HepG2 (cell line): Measurements from ENCODE around the gene ROMO1. TPM values are rescaled to one million over a fixed set of nuclear protein-coding genes. Genes with fewer than 3 reads are reported as not detected.

Experiments used
- AKAP8 ChIP-seq: sonication (generic); formaldehyde crosslinking; IDR thresholded peaks from 2 replicates; pipeline ENCODE4 v1.5.1; 2020; ENCODE audit warnings: mild to moderate bottlenecking, missing genetic modification reagents
- CHD4 ChIP-seq: fragments of 200-600 bp; sonication (generic); IDR thresholded peaks from 2 replicates; pipeline ENCODE4 v1.7.0; 2017; ENCODE audit warnings: mild to moderate bottlenecking, low read length, borderline replicate concordance
- HMGA1 ChIP-seq: sonication (generic); formaldehyde crosslinking; conservative IDR thresholded peaks from 2 replicates; pipeline ENCODE4 v1.4.0; 2020; ENCODE audit warnings: missing genetic modification reagents
- LCORL ChIP-seq, 2 experiments: fragments of 450-650 bp in 1 of 2; sonication (generic) in 1 of 2; formaldehyde crosslinking in 1 of 2; IDR thresholded peaks; 2 replicates each; pipeline versions ENCODE4 v1.5.0 to v1.6.1; 2017 to 2020; ENCODE audit warnings: antibody characterized with exemption in 1 of 2, missing genetic modification reagents in 1 of 2
- MED13 ChIP-seq: sonication (generic); formaldehyde crosslinking; IDR thresholded peaks from 2 replicates; pipeline ENCODE4 v1.5.0; 2020; ENCODE audit warnings: missing genetic modification reagents
- NAIF1 ChIP-seq: sonication (generic); formaldehyde crosslinking; IDR thresholded peaks from 2 replicates; pipeline ENCODE4 v1.5.0; 2020; ENCODE audit warnings: mild to moderate bottlenecking, missing genetic modification reagents, borderline replicate concordance
- NR2F1 ChIP-seq, 2 experiments: fragments of 450-650 bp in 1 of 2; formaldehyde crosslinking in 1 of 2; IDR thresholded peaks; 2 replicates each; pipeline versions ENCODE4 v1.5.0 to v1.6.1; 2016 to 2020; ENCODE audit warnings: mild to moderate bottlenecking in 1 of 2, missing compliant biosample characterization in 1 of 2, missing genetic modification reagents in 1 of 2, moderate library complexity in 1 of 2
- PCBP2 ChIP-seq: fragments of 200-400 bp; formaldehyde crosslinking; optimal IDR thresholded peaks from 2 replicates; pipeline ENCODE3; 2018; ENCODE audit warnings: low read length, low read depth; ENCODE audit not compliant: poor library complexity, severe bottlenecking
- PRPF4 ChIP-seq: fragments of 200-400 bp; formaldehyde crosslinking; IDR thresholded peaks from 2 replicates; pipeline ENCODE4 v1.6.1; 2016; ENCODE audit warnings: low read length, low read depth; ENCODE audit not compliant: poor library complexity, severe bottlenecking
- RARA ChIP-seq: IDR thresholded peaks from 2 replicates; pipeline ENCODE4 v1.6.1; 2016; ENCODE audit warnings: missing genetic modification reagents, missing compliant biosample characterization
- SOX13 ChIP-seq, 3 experiments: fragments of 450-650 bp in 1 of 3; sonication (generic) in 1 of 3; formaldehyde crosslinking in 1 of 3; IDR thresholded peaks in 2 of 3; conservative IDR thresholded peaks in 1 of 3; 2 replicates each; pipeline versions ENCODE4 v1.5.0 to v1.6.1; 2016 to 2020; ENCODE audit warnings: antibody characterized with exemption in 1 of 3, mild to moderate bottlenecking in 1 of 3, missing compliant biosample characterization in 1 of 3, missing genetic modification reagents in 1 of 3, moderate library complexity in 1 of 3
- SRSF1 ChIP-seq: fragments of 200-400 bp; formaldehyde crosslinking; optimal IDR thresholded peaks from 2 replicates; pipeline ENCODE3; 2017; ENCODE audit warnings: mild to moderate bottlenecking, low read depth, low read length, moderate library complexity
- ZBTB21 ChIP-seq: sonication (generic); formaldehyde crosslinking; IDR thresholded peaks from 2 replicates; pipeline ENCODE4 v1.4.0; 2020; ENCODE audit warnings: missing genetic modification reagents
- ZBTB7A ChIP-seq: sonication (generic); formaldehyde crosslinking; IDR thresholded peaks from 2 replicates; pipeline ENCODE4 v1.8.0; 2022; ENCODE audit warnings: mild to moderate bottlenecking, missing genetic modification reagents
- ZEB1 ChIP-seq: IDR thresholded peaks from 2 replicates; pipeline ENCODE4 v1.6.1; 2012; ENCODE audit warnings: mild to moderate bottlenecking, low read depth, inconsistent platforms; ENCODE audit not compliant: insufficient replicate concordance
- ZFP36L1 ChIP-seq: sonication (generic); formaldehyde crosslinking; IDR thresholded peaks from 2 replicates; pipeline ENCODE4 v1.8.0; 2022; ENCODE audit warnings: mild to moderate bottlenecking, missing genetic modification reagents, moderate library complexity
- ZNF101 ChIP-seq: sonication (generic); formaldehyde crosslinking; IDR thresholded peaks from 2 replicates; pipeline ENCODE4 v1.4.0; 2020; ENCODE audit warnings: mild to moderate bottlenecking, low read depth, missing genetic modification reagents, borderline replicate concordance
- ZNF432 ChIP-seq: sonication (generic); formaldehyde crosslinking; IDR thresholded peaks from 2 replicates; pipeline ENCODE4 v1.5.0; 2020; ENCODE audit warnings: missing genetic modification reagents, mild to moderate bottlenecking, borderline replicate concordance
- ZNF766 ChIP-seq: sonication (generic); formaldehyde crosslinking; IDR thresholded peaks from 2 replicates; pipeline ENCODE4 v1.5.0; 2020; ENCODE audit warnings: missing genetic modification reagents, borderline replicate concordance
- polyA plus RNA-seq, 8 experiments: library from polyadenylated mRNA; depleted of rRNA in 3 of 8; stranded (reverse) in 7 of 8; unstranded in 1 of 8; fragments of >200 nt; fragmentation: Illumina TruSeq in 4 of 8; extraction: Trizol in 4 of 8; gene quantifications; 2 replicates each; pipeline versions ENCODE4 v1.2.1 to v1.2.3, GENCODE V29; 2011 to 2016; ENCODE audit warnings: low read depth in 4 of 8, missing spikeins in 1 of 8, mixed read lengths in 1 of 8; ENCODE audit not compliant: insufficient read depth in 1 of 8
- total RNA-seq, 5 experiments: library from RNA; depleted of rRNA; stranded (reverse); fragments of >200 nt; fragmentation: Illumina TruSeq; extraction: Trizol; gene quantifications; 2 replicates each; pipeline ENCODE4 v1.2.3, GENCODE V29; 2016; ENCODE audit warnings: low read depth in 1 of 5
- TF ChIP-seq, protein P1 (sequence below): sonication (generic); formaldehyde crosslinking; IDR thresholded peaks from 2 replicates; pipeline ENCODE4 v1.4.0; 2020; ENCODE audit warnings: mild to moderate bottlenecking, missing genetic modification reagents
- TF ChIP-seq, protein P2 (sequence below): sonication (generic); formaldehyde crosslinking; IDR thresholded peaks from 2 replicates; pipeline ENCODE4 v1.4.0; 2020; ENCODE audit warnings: missing genetic modification reagents
- TF ChIP-seq, protein P3 (sequence below): sonication (generic); formaldehyde crosslinking; IDR thresholded peaks from 2 replicates; pipeline ENCODE4 v1.4.0; 2020; ENCODE audit warnings: mild to moderate bottlenecking, low read depth, missing genetic modification reagents

The ROMO1 gene
- total and polyA plus RNA-seq, 2 of the 13 experiments (the other 11 are each of a cell fraction or from before 2014, with no cell fraction given), result 636 to 755 TPM

DNA sequence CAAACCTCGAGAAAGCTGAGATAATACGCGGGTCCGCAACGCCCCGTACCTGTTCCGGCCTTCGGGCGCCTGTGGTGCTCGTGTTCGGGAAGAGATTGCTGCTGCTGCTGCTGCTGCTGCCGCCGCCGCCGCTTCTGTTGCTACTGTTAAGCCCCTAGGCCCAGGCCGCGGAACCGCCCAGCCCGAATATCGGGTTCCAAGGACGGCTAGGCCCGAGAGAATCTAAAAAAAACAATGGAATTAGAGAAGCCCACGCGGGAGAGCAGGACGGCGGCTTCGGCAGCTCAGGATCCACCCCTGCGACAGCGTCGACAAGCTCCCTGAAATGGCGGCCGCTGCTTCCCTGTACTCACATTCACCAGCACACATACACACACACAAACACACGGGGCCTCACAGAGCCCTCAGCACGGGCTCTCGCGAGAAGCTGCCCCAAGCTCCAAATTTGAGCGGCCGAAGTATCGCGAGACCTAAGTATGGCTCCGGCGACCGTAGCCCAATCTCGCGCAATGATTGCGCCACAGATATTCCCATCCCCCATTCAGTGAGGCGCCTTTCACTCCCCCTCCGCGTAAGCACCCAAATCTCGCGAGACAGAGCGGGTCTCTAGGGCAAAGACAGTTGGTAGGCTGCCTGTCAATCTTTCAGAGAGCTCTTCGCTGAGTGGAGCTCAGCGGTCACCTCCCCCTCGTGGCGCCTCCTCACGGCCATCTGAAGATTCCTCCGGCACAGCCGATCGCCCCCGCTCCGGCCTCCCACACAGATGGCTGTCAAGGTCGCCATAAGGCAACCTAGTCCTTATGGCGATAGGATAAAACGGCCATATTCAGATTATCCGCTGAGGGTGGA is 42.9 kb downstream of the ROMO1 start, which contains the start of gene RBM39 (continued):
- TF ChIP-seq, protein P1, sequence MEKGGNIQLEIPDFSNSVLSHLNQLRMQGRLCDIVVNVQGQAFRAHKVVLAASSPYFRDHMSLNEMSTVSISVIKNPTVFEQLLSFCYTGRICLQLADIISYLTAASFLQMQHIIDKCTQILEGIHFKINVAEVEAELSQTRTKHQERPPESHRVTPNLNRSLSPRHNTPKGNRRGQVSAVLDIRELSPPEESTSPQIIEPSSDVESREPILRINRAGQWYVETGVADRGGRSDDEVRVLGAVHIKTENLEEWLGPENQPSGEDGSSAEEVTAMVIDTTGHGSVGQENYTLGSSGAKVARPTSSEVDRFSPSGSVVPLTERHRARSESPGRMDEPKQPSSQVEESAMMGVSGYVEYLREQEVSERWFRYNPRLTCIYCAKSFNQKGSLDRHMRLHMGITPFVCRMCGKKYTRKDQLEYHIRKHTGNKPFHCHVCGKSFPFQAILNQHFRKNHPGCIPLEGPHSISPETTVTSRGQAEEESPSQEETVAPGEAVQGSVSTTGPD (CRISPR knock-in tag), result peak; percentile 72; the same call in 1 of the 2 replicates
- TF ChIP-seq NAIF1, result peak; percentile 94
- peak; percentile 99 for TF ChIP-seq PRPF4
- TF ChIP-seq, protein P2, sequence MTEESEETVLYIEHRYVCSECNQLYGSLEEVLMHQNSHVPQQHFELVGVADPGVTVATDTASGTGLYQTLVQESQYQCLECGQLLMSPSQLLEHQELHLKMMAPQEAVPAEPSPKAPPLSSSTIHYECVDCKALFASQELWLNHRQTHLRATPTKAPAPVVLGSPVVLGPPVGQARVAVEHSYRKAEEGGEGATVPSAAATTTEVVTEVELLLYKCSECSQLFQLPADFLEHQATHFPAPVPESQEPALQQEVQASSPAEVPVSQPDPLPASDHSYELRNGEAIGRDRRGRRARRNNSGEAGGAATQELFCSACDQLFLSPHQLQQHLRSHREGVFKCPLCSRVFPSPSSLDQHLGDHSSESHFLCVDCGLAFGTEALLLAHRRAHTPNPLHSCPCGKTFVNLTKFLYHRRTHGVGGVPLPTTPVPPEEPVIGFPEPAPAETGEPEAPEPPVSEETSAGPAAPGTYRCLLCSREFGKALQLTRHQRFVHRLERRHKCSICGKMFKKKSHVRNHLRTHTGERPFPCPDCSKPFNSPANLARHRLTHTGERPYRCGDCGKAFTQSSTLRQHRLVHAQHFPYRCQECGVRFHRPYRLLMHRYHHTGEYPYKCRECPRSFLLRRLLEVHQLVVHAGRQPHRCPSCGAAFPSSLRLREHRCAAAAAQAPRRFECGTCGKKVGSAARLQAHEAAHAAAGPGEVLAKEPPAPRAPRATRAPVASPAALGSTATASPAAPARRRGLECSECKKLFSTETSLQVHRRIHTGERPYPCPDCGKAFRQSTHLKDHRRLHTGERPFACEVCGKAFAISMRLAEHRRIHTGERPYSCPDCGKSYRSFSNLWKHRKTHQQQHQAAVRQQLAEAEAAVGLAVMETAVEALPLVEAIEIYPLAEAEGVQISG (CRISPR knock-in tag), result peak; percentile 96
- TF ChIP-seq ZNF766 (CRISPR knock-in tag), result peak; percentile 99; the same call in 1 of the 2 replicates
- TF ChIP-seq ZEB1, result peak; percentile 58
- TF ChIP-seq ZNF432, result peak; percentile 71; the same call in 1 of the 2 replicates
- TF ChIP-seq ZBTB7A (CRISPR knock-in tag), result peak; percentile 78
- no peak for TF ChIP-seq PCBP2
- peak; percentile 77; the same call in 1 of the 2 replicates for TF ChIP-seq AKAP8 (CRISPR knock-in tag)
- peak; percentile 83 for TF ChIP-seq ZBTB21 (CRISPR knock-in tag)
- TF ChIP-seq, protein P3, sequence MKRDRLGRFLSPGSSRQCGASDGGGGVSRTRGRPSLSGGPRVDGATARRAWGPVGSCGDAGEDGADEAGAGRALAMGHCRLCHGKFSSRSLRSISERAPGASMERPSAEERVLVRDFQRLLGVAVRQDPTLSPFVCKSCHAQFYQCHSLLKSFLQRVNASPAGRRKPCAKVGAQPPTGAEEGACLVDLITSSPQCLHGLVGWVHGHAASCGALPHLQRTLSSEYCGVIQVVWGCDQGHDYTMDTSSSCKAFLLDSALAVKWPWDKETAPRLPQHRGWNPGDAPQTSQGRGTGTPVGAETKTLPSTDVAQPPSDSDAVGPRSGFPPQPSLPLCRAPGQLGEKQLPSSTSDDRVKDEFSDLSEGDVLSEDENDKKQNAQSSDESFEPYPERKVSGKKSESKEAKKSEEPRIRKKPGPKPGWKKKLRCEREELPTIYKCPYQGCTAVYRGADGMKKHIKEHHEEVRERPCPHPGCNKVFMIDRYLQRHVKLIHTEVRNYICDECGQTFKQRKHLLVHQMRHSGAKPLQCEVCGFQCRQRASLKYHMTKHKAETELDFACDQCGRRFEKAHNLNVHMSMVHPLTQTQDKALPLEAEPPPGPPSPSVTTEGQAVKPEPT (CRISPR knock-in tag), result peak; percentile 94
- peak; percentile 96 for TF ChIP-seq MED13 (CRISPR knock-in tag)
- TF ChIP-seq RARA (CRISPR knock-in tag), result peak; percentile 74
- no peak for TF ChIP-seq CHD4
- TF ChIP-seq SOX13 (IDR thresholded peaks at IDR 0.05), result peak; percentile 85
- TF ChIP-seq SOX13 (CRISPR knock-in tag; conservative IDR thresholded peaks at IDR 0.05 in 1 of 2, IDR thresholded peaks at IDR 0.05 in 1 of 2), result peak in 1 of 2 experiments; percentile 76; a peak in 3 of 4 replicates
- peak; percentile 93 for TF ChIP-seq ZFP36L1 (CRISPR knock-in tag)
- peak; percentile 96; the same call in 1 of the 2 replicates for TF ChIP-seq ZNF101
- TF ChIP-seq LCORL (IDR thresholded peaks at IDR 0.05), result no peak
- TF ChIP-seq LCORL (CRISPR knock-in tag; IDR thresholded peaks at IDR 0.05), result no peak; the same call in 1 of the 2 replicates
- no peak for TF ChIP-seq HMGA1 (CRISPR knock-in tag)
- no peak; a peak in 2 of 4 replicates for TF ChIP-seq NR2F1 (CRISPR knock-in tag; IDR thresholded peaks at IDR 0.05)
- peak; percentile 99 for TF ChIP-seq SRSF1
